Parathyroid adenoma (tissue), 2 donors: ENCODE results near the gene KIAA0586.
A peak's percentile ranks its signal among the peaks of the same experiment; 100 is the strongest.

Experiments
- H2AFZ ChIP-seq: fragments of 300-600 bp; sonication (generic); one replicate; pipeline ENCODE4 v1.7.0; 2017; ENCODE audit warnings: antibody characterized with exemption, mild to moderate bottlenecking
- H3K27ac ChIP-seq: fragments of 300-600 bp; sonication (generic); one replicate; pipeline ENCODE4 v1.7.0; 2017
- H3K27me3 ChIP-seq: fragments of 300-600 bp; sonication (generic); one replicate; pipeline ENCODE4 v1.7.0; 2017; ENCODE audit warnings: low read length; ENCODE audit not compliant: control insufficient read depth, insufficient read depth
- H3K36me3 ChIP-seq: fragments of 300-600 bp; sonication (generic); one replicate; pipeline ENCODE4 v1.7.0; 2017; ENCODE audit warnings: low read length; ENCODE audit not compliant: control insufficient read depth, insufficient read depth
- H3K4me1 ChIP-seq: fragments of 300-600 bp; sonication (generic); one replicate; pipeline ENCODE4 v1.7.0; 2017; ENCODE audit warnings: control low read depth
- H3K4me2 ChIP-seq: fragments of 300-600 bp; sonication (generic); one replicate; pipeline ENCODE4 v1.7.0; 2017; ENCODE audit warnings: low read length
- H3K4me3 ChIP-seq: fragments of 300-600 bp; sonication (generic); one replicate; pipeline ENCODE4 v1.7.0; 2017; ENCODE audit warnings: low read depth, low read length
- H3K79me2 ChIP-seq: fragments of 300-600 bp; sonication (generic); one replicate; pipeline ENCODE4 v1.7.0; 2017; ENCODE audit warnings: control low read depth
- H3K9ac ChIP-seq: fragments of 300-600 bp; sonication (generic); one replicate; pipeline ENCODE4 v1.7.0; 2017; ENCODE audit warnings: mild to moderate bottlenecking
- H3K9me3 ChIP-seq: fragments of 300-600 bp; sonication (generic); one replicate; pipeline ENCODE4 v1.7.0; 2017; ENCODE audit warnings: low read length; ENCODE audit not compliant: control insufficient read depth
- CTCF ChIP-seq: fragments of 300-600 bp; sonication (generic); IDR thresholded peaks from one replicate; pipeline ENCODE4 v1.7.0; 2017; ENCODE audit warnings: antibody characterized with exemption, mild to moderate bottlenecking
- donor health status: primary hyperparathyroidism.

KIAA0586 gene

DNA sequence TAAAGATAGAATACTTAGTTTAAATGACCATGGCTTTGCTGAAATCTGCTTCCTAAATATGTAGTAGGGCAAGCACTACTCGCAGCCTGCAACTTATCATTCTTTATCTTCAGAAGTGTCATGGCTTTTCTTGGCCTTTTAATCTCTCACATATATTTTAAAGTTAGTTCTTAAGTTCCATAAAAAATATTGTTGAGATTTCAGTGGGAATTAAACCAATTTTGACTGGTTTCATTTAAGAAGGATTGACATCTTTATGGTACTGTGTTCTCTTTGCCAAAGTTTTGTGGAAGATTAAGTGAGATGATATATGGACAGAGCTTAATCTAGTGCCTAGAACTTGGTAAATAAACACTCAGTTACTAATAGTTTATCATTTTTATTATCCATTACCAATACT lies 56.7 kb downstream of the KIAA0586 start:
- no peaks in the 10 kb centered on the region for H3K4me1 ChIP-seq
- TF ChIP-seq CTCF, result no peak
- no peak overlapping the region for H2AFZ ChIP-seq
- H3K27ac ChIP-seq, result no peak overlapping the region
- H3K4me3 ChIP-seq, result no peak overlapping the region
- no peak overlapping the region for H3K4me2 ChIP-seq
- no peaks in the 10 kb centered on the region for H3K79me2 ChIP-seq
- H3K9ac ChIP-seq, result no peak overlapping the region
- no peaks in the 10 kb centered on the region for H3K27me3 ChIP-seq
- H3K36me3 ChIP-seq, result no peaks in the 10 kb centered on the region
- no peaks in the 10 kb centered on the region for H3K9me3 ChIP-seq

DNA sequence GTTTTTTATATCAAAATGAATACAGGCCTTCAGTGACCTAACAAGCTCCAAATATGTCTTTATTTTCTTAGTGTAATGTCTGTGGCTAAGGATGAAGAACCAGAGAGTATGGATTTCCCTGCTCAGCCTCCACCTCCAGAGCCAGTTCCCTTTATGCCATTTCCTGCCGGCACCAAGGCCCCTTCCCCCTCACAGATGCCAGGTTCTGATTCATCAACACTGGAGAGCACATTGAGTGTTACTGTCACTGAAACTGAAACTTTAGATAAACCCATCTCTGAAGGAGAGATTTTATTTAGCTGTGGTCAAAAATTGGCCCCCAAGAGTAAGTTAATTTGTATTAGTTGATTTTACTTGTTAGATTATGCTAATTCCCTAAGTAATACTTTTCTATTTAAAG lies 61.0 kb downstream of the KIAA0586 start:
- Histone ChIP-seq H3K36me3 (no peaks in the 10 kb centered on the region), H3K27ac (no peak overlapping the region), H3K9ac (no peak overlapping the region), H3K4me1 (no peaks in the 10 kb centered on the region), H3K27me3 (no peaks in the 10 kb centered on the region), H3K9me3 (no peaks in the 10 kb centered on the region), H3K79me2 (no peaks in the 10 kb centered on the region), H3K4me3 (no peak overlapping the region), H3K4me2 (no peak overlapping the region), H2AFZ (no peak overlapping the region)
- TF ChIP-seq CTCF, result no peak

GRCh38 chr14:58491593-58491992 lies 64.1 kb downstream of the KIAA0586 start:
- no peaks in the 10 kb centered on the region for H3K79me2 ChIP-seq
- no peak overlapping the region for H3K4me2 ChIP-seq
- H3K9me3 ChIP-seq, result no peaks in the 10 kb centered on the region
- H3K4me1 ChIP-seq, result no peaks in the 10 kb centered on the region
- H3K27me3 ChIP-seq, result no peaks in the 10 kb centered on the region
- TF ChIP-seq CTCF, result no peak
- H3K9ac ChIP-seq, result no peak overlapping the region
- H3K4me3 ChIP-seq, result no peak overlapping the region
- no peaks in the 10 kb centered on the region for H3K36me3 ChIP-seq
- H3K27ac ChIP-seq, result no peak overlapping the region
- H2AFZ ChIP-seq, result no peak overlapping the region

DNA sequence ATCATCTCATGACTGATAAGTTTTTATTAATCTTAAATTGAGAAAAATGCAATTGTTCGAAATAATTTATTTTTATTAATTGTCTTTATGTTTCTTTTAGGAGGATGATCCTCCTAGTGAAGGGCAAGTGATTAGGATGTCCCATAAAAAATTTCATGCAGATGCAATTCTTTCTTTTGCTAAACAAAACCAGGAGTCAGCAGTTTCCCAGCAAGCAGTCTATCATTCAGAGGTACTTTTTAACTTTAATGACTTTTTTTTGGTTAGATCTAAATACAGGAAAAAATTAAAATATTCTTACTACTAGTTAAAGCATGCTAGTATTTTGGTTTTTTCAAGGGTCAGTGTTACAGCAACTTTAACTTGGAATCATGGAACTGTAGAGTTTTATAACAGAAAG lies 64.5 kb downstream of the KIAA0586 start:
- Histone ChIP-seq H3K36me3 (no peaks in the 10 kb centered on the region), H3K9ac (no peak overlapping the region), H3K27me3 (no peaks in the 10 kb centered on the region), H3K4me1 (no peaks in the 10 kb centered on the region), H3K79me2 (no peaks in the 10 kb centered on the region), H3K27ac (no peak overlapping the region), H3K4me2 (no peak overlapping the region), H3K9me3 (no peaks in the 10 kb centered on the region), H2AFZ (no peak overlapping the region), H3K4me3 (no peak overlapping the region)
- TF ChIP-seq CTCF, result no peak

DNA sequence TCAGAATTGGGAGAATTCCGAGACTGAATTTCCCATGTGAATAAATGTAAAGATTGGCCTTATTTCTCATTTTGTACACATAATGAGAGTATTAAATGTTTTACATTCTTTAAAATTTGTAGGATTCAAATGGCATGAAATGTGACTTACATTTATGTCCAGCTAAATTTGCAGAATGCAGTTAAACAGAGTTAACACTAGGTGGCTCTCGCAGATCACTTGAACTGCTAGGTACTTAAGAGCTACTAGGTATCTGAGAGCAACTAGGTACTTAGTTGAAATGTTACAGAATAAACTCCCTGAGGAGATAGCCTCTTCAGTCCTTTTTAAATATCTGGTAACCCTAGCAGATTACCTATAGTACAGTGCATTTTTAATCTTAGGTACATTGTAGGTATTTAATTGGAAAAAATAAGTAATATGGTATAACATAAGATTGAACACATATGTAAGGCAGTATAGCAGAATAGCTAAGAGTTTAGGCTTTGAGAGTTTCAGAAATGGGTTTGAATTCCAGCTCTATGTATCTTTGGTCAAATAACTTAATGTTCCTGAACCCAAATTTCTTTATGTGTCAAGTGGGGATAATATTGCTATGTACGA lies 73.8 kb downstream of the KIAA0586 start:
- Histone ChIP-seq H3K36me3 (no peaks in the 10 kb centered on the region), H3K9ac (no peak overlapping the region), H3K79me2 (no peaks in the 10 kb centered on the region), H3K27ac (no peak overlapping the region), H3K27me3 (no peaks in the 10 kb centered on the region), H2AFZ (no peak overlapping the region), H3K4me3 (no peak overlapping the region), H3K4me1 (no peaks in the 10 kb centered on the region), H3K9me3 (no peaks in the 10 kb centered on the region), H3K4me2 (no peak overlapping the region)
- TF ChIP-seq CTCF, result peak; percentile 87
